ENCODE data around the gene ADAM12.
"Not testable (repeated sequence)": the region's sequence is repeated elsewhere in the genome, so short reads cannot be mapped to it uniquely, and the experiment has no call there.

ADAM12 gene

DNA sequence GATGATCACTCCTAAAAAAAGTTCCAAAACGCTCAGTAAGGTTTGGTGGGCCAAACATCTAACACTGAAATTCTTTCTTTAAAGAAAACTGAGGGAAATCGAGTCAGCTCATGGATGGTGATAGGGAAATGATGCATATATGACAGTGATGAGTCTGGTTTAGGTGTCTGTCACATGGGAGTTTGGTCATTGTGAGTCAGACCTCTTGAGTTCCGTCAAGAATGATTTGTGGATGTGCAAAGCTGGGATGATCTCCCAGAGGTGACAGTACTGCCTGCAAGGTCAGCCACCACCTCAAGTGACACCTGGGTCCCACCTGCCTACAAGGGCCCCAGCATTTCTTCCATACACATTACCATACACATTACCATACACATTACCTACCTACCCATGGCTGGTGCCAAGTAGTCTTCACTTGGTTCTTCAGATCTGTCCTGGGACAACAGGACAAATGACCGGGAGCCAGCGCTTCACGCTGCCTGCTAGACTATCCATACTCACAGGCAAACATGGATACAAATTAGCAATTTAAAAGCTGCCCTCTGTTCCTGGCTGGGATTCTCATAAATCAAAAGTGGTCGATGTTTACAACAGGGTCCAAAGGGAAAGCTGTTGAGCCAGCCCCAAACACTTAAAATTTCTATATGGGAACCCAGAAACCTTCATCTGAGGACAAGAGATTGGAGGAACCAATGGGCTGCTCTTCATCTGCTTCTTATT, 128.4 kb downstream of the ADAM12 start:
- DNase-seq: no peak

DNA sequence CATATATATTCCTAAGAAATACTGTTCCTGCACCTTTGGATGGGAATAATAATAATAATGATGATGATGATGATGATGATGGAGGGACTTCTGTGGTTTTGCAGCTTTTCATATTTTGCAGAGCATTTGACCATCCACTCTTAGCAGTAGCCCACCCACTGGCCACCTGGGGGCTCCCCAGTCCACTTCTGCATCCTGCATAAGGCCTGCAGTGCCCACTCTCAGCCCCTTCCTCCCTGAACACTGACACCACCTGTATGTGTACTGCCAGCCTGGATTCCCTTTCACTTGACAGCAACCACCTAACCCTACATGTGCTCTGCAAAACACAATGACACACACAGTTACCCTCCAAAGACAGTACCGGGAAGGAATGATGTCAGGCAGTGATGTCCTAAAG, 131.4 kb downstream of the ADAM12 start:
- no peak for DNase-seq

DNA sequence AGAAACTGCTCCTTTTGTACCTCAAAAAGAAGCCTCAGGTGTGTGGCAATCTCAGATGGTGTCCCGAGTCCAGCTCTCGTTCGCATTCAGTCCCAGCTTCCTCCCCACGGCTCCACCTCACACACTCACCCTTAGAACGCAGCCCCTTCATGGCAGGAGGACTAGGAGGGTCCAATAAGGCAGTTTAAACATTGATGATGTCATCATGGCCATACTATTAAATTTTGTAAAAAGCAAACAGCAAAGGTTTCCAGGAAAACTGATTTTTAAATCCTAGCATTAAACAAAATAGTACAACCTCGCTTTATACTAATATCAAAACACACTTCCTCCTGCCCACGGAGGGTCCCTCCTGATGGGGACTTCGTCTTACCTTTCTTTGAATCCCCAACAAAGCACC, 133.0 kb downstream of the ADAM12 start:
- DNase-seq: no peak

DNA sequence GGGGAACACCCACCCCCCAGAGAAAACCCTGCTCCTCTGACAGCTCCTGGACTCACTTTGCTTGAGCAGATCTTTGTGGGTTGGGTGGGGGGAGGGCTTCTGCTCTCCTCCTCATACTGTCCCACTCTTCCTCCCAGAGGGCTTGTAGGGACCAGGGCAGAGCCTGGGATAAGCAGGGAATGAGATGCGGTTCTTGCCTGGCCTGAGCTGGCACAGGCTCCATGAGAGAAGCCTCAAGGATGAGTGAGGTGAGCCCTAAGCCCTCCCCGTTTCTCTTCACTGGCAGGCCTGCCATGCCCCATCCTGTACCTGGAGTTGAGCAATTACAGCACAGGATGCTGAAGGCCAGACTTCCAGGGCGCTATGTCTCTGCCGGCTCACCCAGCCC, 134.7 kb downstream of the ADAM12 start:
- no peak for DNase-seq

DNA sequence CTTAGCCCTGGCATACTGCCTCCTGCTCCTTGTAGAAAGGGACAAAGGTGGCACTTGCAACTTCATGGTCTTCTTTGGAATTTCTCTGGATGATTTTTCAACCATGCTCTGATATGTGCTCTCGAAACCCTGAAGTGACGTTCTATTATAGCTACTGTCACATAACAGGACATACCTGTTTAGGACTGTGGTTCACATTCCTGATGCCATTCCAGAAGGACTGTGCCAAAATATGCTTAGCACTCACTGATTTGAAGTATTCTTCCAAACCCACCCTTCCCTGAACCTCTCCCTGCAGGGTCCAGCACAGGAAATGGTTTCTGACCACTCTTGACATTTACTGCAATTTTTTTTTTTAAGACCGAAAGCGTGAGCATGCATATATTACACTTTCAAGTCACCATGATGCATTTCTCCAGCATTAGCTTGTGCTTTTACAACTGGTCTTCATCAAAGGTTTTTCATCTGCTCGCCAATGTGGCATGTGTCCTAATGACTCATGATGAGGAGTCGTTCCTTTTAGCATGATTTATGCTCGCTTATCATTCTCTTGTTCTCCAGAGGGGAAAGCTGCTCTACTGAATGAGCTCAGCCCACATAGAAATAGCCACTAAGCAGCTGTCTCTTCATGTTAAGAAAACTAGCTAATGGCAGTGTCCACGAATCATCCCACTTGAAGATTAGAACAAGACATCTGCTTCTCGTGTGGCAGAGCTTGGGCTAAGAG, 135.2 kb downstream of the ADAM12 start:
- DNase-seq: no peak

DNA sequence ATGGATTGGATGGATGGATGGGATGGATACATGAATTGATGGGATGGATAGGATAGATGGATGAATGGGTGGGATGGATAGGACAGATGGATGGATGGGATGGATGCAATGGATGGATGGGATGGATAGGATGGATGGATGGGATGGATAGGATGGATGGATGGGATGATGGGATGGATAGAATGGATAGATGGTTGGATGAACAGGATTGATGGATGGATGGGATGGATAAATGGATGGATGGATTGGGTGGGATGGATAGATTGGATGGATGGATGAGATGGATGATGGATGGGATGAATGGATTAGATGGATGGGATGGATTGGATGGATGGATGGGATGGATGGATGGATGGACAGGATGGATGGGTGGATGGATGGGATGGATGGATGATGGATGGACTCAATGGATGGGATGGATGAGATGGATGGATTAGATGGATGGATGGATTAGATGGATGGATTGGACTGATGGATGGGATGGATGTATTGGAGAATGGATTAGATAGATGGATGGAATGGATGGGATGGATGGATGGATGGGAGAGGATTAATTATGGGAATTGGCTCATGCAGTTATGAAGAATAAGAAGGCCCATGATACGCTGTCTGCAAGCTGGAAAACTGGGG, 136.4 kb downstream of the ADAM12 start:
- no peak for DNase-seq

DNA sequence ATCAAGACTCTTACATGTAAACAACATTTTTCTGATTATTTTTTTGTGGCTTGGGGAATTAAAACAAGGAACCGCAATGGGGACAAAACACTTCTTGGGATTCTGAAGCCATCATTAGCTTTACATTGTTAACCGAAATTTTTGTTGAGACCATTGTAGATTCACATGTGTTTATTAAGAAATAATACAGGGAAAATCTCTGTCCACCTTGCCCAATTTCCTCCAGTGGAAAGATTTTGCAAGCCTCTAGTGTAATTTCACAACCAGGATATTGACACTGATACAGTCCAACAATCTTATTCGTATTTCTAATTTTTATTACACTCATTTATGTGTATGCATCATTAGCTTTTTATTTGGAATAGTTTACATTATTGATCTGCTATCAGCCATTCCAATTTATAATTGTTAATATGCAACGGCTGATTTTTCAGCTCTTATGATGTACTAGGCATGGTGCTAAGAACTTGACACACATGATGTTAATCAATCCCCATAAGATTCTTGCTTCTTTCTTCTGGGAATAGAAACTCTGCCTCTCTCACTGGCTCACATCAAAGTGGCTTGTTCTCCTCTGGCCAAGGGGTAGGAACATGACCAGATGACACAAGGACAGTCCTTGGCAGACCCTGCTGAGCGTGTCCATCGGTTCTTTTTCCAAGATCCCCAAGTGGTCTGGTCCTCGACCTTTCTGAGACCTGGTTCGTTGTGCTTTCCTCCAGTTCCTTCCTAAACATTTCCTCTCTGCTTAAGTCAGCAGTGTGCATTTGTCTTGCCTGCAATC, 137.6 kb downstream of the ADAM12 start:
- no peak for DNase-seq

DNA sequence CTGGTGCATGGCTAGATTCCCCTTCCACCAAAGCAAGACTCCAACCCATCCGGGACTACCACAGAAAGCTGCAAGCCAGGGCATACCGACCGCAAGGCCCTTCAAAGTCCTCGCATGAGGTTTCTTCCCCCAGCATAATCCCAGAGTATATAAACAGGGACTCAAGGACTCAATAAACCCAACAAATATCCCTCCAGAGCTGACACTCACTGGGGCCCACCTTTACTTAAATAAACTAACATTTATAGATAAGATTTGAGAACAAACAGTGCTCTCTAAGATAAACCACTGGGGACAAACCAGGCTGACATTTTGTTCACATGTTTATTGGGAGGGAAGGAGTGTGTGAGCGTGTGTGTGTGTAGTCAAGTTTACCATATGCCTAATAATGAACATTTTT, 138.2 kb downstream of the ADAM12 start:
- DNase-seq: no peak

DNA sequence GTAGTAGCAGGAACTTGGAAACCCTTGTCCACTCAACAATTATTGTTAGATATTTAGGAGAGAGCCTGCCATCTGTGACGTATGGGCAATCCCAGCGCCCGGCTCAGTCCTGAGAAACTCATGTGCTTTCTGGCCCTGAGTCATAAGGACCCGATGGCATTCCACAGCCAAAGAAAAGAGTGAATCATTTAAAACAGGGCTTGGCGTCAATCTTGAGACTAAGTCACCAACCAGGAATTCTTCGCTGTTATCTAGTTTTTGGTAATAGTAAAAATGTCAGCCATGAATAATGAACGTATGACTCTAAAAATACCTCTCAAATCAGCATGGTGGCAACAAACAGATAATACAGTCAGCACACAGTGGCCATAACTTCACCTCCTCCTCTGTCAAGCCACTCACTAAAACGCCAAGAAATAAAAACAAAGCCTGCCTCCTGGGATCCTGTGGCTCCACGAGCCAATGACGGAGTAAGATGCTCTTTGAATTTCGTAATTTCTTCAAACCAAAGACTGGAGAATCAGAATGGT, 140.8 kb downstream of the ADAM12 start:
- DNase-seq: no peak

DNA sequence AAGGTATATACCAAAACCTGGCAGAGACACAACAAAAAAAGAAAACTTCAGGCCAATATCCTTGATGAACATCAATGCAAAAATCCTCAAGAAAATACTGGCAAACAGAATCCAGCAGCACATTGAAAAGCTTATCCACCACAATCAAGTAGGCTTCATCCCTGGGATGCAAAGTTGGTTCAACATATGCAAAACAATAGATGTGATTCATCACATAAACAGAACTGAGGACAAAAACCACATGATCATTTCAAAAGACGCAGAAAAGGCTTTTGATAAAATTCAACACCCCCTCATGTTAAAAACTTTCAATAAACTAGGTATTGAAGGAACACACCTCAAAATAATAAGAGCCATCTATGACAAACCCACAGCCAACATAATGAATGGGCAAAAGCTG, 141.9 kb downstream of the ADAM12 start:
- not testable (repeated sequence) for DNase-seq

DNA sequence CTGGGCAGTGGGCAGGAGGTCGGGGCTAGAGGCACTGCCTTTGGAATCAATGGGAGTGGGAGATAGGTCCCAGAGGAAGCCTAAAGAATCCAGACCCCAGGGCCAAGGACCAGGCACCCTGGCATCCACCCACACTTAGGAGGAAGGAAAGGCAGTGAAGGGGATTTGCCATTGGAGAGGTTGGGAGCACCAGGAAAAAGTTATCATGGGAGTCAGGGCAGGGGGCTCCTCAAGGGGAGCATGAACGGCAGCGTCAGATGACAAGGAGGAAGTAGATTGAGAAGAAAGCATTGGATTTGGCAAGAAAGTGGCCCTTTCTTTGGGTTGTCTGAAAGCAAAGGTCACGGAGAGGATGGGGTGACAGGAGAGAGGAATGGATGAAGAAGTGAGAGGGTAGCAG, 142.8 kb downstream of the ADAM12 start:
- no peak for DNase-seq

DNA sequence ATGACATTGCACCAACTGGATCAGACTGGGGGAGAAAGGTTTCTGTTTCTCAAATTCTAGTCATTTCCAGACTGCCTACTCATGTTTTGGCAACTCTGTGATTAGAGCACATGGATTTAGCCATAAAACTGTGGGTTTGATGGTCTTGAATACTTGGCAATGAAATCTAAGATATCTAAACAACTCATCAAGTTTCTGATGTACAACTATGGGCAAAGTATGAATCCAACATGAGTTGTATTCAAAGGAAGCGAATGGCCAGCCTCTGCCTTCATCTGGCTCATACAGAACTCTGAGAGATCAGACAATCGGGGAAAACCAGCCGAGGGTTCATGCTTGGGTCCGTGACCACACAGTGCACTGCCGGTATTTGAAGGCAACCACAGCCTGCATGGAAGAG, 144.3 kb downstream of the ADAM12 start:
- no peak for DNase-seq

DNA sequence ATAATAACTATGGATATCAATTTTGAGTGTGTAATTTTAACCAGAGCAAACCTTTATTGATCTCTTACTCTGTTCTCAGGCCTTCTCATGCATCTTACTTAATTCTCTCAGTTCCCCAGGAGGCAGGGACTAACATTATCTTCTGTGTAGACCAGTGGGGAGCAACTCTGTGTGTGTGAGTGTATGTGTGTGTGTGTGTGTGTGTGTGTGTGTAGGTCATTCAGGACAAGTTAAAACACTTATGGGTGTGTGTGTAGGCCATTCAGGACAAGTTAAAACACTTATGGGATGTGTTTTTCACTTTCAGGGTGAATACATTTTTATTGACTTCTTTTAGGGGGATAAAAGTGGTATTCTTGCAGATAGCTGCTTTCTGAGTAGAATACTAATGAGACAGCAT, 145.0 kb downstream of the ADAM12 start:
- DNase-seq: no peak

DNA sequence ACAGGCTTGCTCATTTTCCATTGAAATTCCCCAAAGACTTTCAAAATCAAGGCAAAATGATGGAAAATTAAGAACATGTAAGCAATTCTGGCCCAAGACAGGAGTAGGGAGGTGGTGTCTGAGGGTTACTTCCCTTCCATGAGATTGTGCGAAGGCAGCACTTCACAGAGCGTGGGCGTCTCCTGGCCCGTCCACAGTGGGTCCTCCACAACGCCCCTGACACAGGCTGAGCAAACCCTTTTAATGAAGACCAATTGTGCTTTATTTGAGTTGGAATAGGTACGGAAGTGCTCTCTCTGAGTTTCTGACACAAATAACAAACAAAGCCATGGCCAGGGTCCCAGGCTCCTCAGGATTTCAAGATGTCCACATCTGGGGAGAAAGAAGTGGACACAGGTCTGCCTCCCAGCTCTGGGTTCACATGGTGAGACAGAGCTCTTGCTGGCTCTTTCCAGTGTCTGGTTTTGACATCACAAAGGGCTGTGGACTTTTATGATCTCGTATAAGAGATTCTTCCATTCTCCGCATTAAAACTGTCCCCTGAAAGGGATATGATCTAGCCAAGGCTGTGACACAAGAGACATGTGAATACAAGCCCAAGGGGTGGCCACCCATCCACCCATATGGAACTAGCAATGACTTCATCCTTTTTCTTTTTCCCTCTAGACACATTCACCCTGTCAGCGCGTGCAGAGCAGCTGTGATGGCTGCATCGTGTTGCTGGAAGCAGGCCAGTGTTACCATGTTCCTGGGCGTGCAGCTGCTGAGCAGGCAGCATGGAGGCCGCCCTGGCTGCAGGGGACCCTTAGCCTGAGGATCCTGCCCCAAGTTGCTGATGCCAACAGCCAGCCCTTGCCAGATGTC, 145.6 kb downstream of the ADAM12 start:
- no peak for DNase-seq

DNA sequence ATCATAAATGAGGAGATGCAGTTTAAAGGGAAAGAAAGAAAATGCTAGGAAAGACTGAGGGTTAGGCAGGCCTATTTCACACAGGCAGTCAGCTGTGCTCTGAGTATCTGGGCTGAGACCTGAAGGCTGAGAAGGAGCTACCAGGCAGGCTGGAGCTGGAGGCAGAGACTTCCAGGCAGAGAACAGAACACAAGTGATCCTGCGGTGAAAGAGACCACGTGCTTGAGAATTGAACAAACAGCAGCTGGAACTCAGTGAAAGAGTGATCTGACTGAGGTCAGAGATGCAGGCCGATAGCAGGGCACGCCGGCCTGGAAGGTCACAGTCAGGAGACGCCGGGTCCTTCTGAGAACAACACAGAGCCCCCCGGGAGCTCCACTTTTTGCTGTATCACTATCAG, 147.8 kb downstream of the ADAM12 start:
- no peak for DNase-seq

DNA sequence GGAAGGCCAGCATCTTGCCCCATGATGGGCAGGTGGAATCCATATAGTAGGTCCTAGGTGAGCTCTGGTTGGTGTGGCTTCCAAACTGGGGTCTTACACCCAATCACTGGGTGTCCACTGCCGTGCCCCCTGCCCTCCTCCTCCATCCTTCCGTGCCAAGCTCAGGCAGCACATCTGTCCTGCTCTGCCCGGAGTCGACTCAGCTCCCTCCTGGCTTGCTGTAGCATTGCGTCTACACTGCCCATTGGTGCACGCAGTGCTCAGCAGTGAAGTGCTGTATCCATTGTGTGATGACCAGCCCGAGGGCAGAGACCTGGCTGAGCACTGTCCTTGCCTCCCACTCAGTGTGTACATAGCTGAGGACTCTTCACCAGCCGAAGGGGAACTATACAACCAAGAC, 148.4 kb downstream of the ADAM12 start:
- DNase-seq: no peak

DNA sequence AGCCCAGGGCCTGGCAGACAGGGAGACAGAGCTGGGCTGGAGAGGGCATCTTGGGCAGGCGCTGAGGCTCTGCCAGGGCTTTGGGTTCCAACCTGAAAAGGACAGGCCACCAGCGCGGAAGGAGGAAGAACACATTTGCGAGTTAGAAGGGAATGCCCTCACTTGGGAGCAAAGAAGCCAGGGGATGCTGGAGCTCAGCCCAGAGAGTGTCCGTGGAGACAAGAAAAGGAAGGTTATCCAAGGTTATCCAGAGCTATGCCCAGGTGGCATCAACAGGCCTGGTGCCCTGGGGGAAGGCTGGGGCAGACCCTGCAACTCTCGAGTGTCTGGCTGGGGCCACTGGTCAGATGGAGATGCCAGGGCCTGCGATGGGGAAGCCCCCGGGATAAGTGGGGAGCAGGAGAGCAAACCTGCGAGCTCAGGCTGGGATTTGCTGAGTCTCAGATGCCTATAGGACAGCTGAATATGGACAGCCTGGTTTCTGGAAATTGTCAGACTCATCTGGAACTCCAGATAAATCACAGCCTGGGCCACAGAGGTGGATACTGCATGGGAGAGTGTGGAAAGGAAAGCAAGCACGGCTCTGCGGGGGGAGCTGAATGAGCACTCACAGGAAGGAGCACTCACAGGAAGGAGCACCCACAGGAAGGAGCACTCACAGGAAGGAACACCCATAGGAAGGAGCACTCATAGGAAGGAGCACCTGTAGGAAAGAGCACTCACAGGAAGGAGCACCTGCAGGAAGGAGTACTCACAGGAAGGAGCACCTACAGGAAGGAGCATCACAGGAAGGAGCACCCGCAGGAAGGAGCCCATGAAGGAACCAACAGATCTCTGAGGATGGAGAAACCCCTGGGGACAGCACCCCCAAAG, 152.1 kb downstream of the ADAM12 start:
- no peak for DNase-seq

DNA sequence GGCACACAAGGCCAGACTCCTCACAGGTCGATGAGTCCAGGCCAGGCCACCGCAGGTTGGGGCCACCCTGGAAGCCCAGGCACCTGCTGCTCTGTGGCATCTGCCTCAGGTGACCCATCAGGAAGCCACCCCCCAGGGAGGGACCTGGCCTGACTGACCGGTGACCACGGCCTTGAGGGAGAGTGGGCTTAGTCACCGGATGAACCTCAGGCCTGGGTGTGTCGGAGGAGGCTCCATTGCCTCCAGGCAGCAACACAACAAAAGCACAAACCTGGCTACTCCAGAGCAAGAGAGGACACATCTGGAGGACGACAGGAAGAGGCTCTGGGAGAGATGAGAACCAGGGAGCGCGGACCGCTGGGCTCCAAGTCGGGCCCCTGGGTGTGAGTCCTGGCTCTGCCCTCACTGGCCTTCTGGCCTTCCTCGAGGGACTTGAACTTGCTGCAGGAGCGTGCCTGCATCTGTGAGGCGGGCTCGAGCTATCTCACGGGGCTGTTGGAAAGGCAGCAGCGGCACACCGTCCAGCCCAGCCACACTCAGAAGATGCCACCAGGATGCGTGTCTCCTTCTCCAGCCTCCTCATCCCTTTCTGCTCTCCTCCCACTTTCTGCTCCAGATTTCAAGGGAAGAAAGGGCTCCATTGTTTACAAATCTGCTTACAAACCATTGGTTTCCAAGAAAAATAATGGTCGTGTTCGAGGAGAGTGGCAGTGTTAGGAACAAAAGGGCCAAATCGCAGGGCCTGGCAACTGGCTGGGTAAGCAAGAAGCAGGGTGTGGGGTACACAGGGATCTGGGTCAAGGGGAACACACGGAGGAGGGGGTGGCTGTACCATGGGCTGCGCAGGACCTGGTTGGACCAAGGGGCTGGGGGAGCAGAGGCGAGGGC, 152.9 kb downstream of the ADAM12 start:
- no peak for DNase-seq

DNA sequence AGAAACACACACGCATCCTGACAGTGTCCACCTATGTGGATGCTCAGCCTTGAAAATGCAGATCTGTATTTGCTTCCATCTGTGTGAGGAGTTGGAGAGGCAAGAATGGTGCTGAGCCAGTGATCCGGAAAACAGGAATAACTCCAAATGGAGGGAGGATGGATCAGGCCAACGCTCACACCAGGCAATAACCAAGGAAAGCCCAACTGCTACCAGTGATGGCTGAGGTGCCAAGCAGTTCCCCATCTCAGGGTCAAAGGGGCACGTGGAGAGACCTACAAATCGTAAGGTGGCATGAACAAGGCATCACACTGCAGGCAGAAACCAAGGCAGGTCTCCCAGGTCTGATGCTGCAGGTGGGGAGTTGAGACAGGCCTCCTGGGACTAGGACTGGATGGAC, 153.6 kb downstream of the ADAM12 start:
- DNase-seq: no peak
